HCT116 (cell line): Measurements from ENCODE around the gene SLC6A8. TPM values are rescaled to one million over a fixed set of nuclear protein-coding genes. Genes with fewer than 3 reads are reported as not detected.
"Not testable (repeated sequence)": the region's sequence is repeated elsewhere in the genome, so short reads cannot be mapped to it uniquely, and the experiment has no call there.

Experiments
- ATAC-seq: fragments of 200-7000 bp; cut with Tn5 transposase; 2 replicates; pipeline ENCODE4 v1.9.1; 2020; ENCODE audit warnings: mild to moderate bottlenecking, moderate library complexity
- BruUV-seq: library from RNA; stranded (reverse); fragments of 400-500 nt; replicated peaks from 2 replicates; lab custom pipeline; 2021; lab: Mats Ljungman, UMichigan
- CTCF ChIA-PET: fragments of 300-600 bp; sonication (Branson Sonifier 250); formaldehyde crosslinking; loops from one replicate; lab custom pipeline; 2021; ENCODE audit warnings: antibody characterized with exemption; lab: Charles Lee
- POLR2A ChIA-PET: fragments of 300-600, 350-600 bp; sonication (Branson Sonifier 250); formaldehyde crosslinking; loops from one replicate; lab custom pipeline; 2021; ENCODE audit warnings: antibody characterized with exemption; lab: Charles Lee
- RAD21 ChIA-PET, 2 experiments: fragments of 300-600 bp; sonication (Branson Sonifier 250); formaldehyde crosslinking; loops; one replicate each; lab custom pipeline; 2023; ENCODE audit warnings: low total read pairs in 2 of 2; ENCODE audit not compliant: uncharacterized antibody in 2 of 2, unreplicated experiment in 2 of 2, low non-redundant PET in 1 of 2; lab: Charles Lee
- DNase-seq: peaks from one replicate; pipeline ENCODE4 v3.0.0-alpha.2; 2010; ENCODE audit warnings: low read depth, low spot score
- H2AFZ ChIP-seq: fragments of 200-600 bp; shearing (Covaris generic), sonication (generic); 2 replicates; pipeline ENCODE4 v1.6.1; 2017; ENCODE audit warnings: low read depth, mixed run types, mixed read lengths, antibody characterized with exemption, low read length; ENCODE audit not compliant: poor library complexity, severe bottlenecking
- H3K27ac ChIP-seq: 2 replicates; pipeline ENCODE4 v1.5.1; 2012; ENCODE audit warnings: low read depth, low read length
- H3K27me3 ChIP-seq: fragments of 200-600 bp; sonication (generic); 2 replicates; pipeline ENCODE4 v1.6.1; 2016; ENCODE audit warnings: mixed run types, low read length, mixed read lengths; ENCODE audit not compliant: insufficient read depth
- H3K36me3 ChIP-seq, 2 experiments: fragments of 200-500 bp in 1 of 2; fragments of 200-600 bp in 1 of 2; sonication (Bioruptor generic) in 1 of 2; sonication (generic) in 1 of 2; 2 replicates each; pipeline versions ENCODE4 v1.5.1 to v1.6.1; 2014 to 2016; ENCODE audit warnings: low read length in 2 of 2, inconsistent platforms in 1 of 2, mixed read lengths in 1 of 2, mixed run types in 1 of 2; ENCODE audit not compliant: insufficient read depth in 2 of 2, control insufficient read depth in 1 of 2
- H3K4me1 ChIP-seq, 2 experiments: fragments of 200-600 bp in 1 of 2; sonication (generic) in 1 of 2; 2 replicates each; pipeline versions ENCODE4 v1.5.1 to v1.6.1; 2012 to 2017; ENCODE audit warnings: low read length in 2 of 2, inconsistent platforms in 1 of 2, mild to moderate bottlenecking in 1 of 2, mixed read lengths in 1 of 2, mixed run types in 1 of 2, moderate library complexity in 1 of 2; ENCODE audit not compliant: insufficient read depth in 2 of 2, control insufficient read depth in 1 of 2
- H3K4me2 ChIP-seq: fragments of 200-600 bp; sonication (generic); 2 replicates; pipeline ENCODE4 v1.6.1; 2017; ENCODE audit warnings: mixed run types, low read length, mixed read lengths
- H3K4me3 ChIP-seq, 2 experiments: fragments of 200-600 bp in 1 of 2; sonication (generic) in 1 of 2; replicated peaks in 1 of 2; 2 replicates each; pipeline ENCODE4 v1.5.1; 2011 to 2016; ENCODE audit warnings: low read length in 2 of 2, control low read depth in 1 of 2, low read depth in 1 of 2, mild to moderate bottlenecking in 1 of 2, mixed read lengths in 1 of 2, mixed run types in 1 of 2
- H3K79me2 ChIP-seq: fragments of 200-600 bp; sonication (generic); 2 replicates; pipeline ENCODE4 v1.6.1; 2017; ENCODE audit warnings: mild to moderate bottlenecking, mixed run types, low read length, moderate library complexity, mixed read lengths; ENCODE audit not compliant: insufficient read depth
- H3K9ac ChIP-seq: fragments of 200-600 bp; sonication (generic); 2 replicates; pipeline ENCODE4 v1.6.1; 2016; ENCODE audit warnings: low read length, mixed read lengths
- H3K9me2 ChIP-seq: fragments of 200-600 bp; sonication (generic), shearing (Covaris generic); 2 replicates; pipeline ENCODE4 v1.6.1; 2017; ENCODE audit warnings: mixed run types, mild to moderate bottlenecking, moderate library complexity; ENCODE audit not compliant: insufficient read depth
- H3K9me3 ChIP-seq, 2 experiments: fragments of 200-500 bp in 1 of 2; fragments of 200-600 bp in 1 of 2; sonication (Bioruptor generic) in 1 of 2; sonication (generic) in 1 of 2; 2 replicates each; pipeline ENCODE4 v1.6.1; 2014 to 2017; ENCODE audit warnings: low read length in 2 of 2, mixed read lengths in 2 of 2, inconsistent platforms in 1 of 2, low read depth in 1 of 2, mild to moderate bottlenecking in 1 of 2, mixed run types in 1 of 2, moderate library complexity in 1 of 2; ENCODE audit not compliant: control insufficient read depth in 1 of 2, insufficient read depth in 1 of 2
- H4K20me1 ChIP-seq: fragments of 200-600 bp; sonication (generic), shearing (Covaris generic); 2 replicates; pipeline ENCODE4 v1.6.1; 2017; ENCODE audit warnings: mixed run types, mild to moderate bottlenecking, moderate library complexity; ENCODE audit not compliant: insufficient read depth
- EGR1 ChIP-seq: IDR thresholded peaks from 2 replicates; pipeline ENCODE4 v1.6.1; 2012; ENCODE audit warnings: low read depth
- intact Hi-C: fragments of 100-400 bp; cut with micrococcal nuclease; formaldehyde crosslinking; loops from 2 replicates; pipeline ENCODE4 v1.10.0; 2022
- total RNA-seq: library from RNA; stranded (reverse); gene quantifications from one replicate; pipeline ENCODE4 v1.2.1, GENCODE V29; 2021; ENCODE audit not compliant: unreplicated experiment

Gene SLC6A8
- total RNA-seq, 1 experiment from 2014 or later, result 101 TPM

DNA sequence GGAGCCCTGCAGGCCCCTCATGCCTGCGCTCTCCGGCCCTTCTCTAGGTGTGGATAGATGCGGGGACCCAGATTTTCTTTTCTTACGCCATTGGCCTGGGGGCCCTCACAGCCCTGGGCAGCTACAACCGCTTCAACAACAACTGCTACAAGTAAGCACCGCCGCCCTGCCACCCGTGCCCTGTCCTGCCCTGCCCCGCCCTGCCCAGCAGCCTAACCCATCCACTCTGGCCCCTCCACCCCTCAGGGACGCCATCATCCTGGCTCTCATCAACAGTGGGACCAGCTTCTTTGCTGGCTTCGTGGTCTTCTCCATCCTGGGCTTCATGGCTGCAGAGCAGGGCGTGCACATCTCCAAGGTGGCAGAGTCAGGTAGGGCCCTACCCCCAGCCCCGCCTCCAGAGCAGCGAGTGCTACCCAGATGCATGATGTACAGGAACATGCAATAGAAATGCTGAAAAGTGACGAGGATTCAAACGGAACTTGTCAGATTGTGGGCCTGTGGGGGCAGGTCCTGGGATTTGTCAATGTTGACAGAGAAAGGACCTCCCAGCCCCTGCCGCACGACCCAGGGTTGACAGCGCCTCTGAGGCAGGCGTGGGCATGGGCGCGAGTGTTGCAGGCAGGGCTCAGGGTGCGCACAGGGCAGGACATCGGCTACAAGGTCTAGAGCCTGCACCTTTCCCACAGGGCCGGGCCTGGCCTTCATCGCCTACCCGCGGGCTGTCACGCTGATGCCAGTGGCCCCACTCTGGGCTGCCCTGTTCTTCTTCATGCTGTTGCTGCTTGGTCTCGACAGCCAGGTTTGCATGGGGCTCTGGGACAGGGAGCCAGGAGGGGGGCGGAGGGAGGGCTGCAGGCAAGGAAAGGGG lies 5.7 kb downstream of the SLC6A8 start:
- no peak for ATAC-seq

GRCh38 chrX:153694256-153694655 lies 6.5 kb downstream of the SLC6A8 start:
- POLR2A ChIA-PET, ATAC-seq, H3K4me3 ChIP-seq, H3K9me2 ChIP-seq, intact Hi-C loops, H2AFZ ChIP-seq, RAD21 ChIA-PET, H3K27me3 ChIP-seq, H3K9ac ChIP-seq, DNase-seq, H3K4me2 ChIP-seq, H3K9me3 ChIP-seq, H3K27ac ChIP-seq, CTCF ChIA-PET, H3K36me3 ChIP-seq, H4K20me1 ChIP-seq, BruUV-seq: not testable (repeated sequence)
- peaks cover 22% of the 10 kb centered on the region for H3K79me2 ChIP-seq
- peaks cover 4 to 10% of the 10 kb centered on the region in 2 experiments; a peak in 3 of 4 replicates for H3K4me1 ChIP-seq

More for the DNA sequence above, 5.7 kb downstream of the SLC6A8 start:
- Histone ChIP-seq H3K27me3 (no peaks in the 10 kb centered on the region), H3K4me3 (no peak overlapping the region), H3K9me3 (no peaks in the 10 kb centered on the region), H3K4me2 (no peak overlapping the region), H2AFZ (no peak overlapping the region), H3K4me1 (peaks cover 4 to 10% of the 10 kb centered on the region in 2 experiments; a peak in 3 of 4 replicates), H3K9me2 (no peaks in the 10 kb centered on the region), H3K9ac (no peak overlapping the region), H3K36me3 (no peaks in the 10 kb centered on the region), H4K20me1 (no peaks in the 10 kb centered on the region), H3K79me2 (peaks cover 22% of the 10 kb centered on the region), H3K27ac (no peak overlapping the region)
- no peak for DNase-seq
- POLR2A ChIA-PET, result no interaction called here
- RAD21 ChIA-PET, result no interaction called here
- no TSS peak for BruUV-seq
- no peak for TF ChIP-seq EGR1
- CTCF ChIA-PET, result no interaction called here
- intact Hi-C loops, result no loop called here
